GM12878 (cell line): ENCODE results near the gene CENPP. TPM values are rescaled to one million over a fixed set of nuclear protein-coding genes. Genes with fewer than 3 reads are reported as not detected.

Source experiments
- ATAC-seq: fragments of 200-7000 bp; cut with Tn5 transposase; 3 replicates; pipeline ENCODE4 v1.9.1; 2020; ENCODE audit warnings: mild to moderate bottlenecking, moderate library complexity
- BruUV-seq: library from RNA; stranded (reverse); fragments of 400-500 nt; replicated peaks from 2 replicates; lab custom pipeline; 2021; lab: Mats Ljungman, UMichigan
- CTCF ChIA-PET: fragments of 300-600 bp; sonication (Branson Sonifier 250); formaldehyde crosslinking; extraction: SDS; loops from one replicate; lab custom pipeline; 2021; ENCODE audit warnings: inconsistent platforms; lab: Yijun Ruan, JAX
- POLR2A ChIA-PET: fragments of 350-600 bp; formaldehyde crosslinking; extraction: SDS; loops from one replicate; lab custom pipeline; 2021; ENCODE audit warnings: inconsistent platforms; lab: Charles Lee
- RAD21 ChIA-PET: fragments of 300-600 bp; sonication (Branson Sonifier 250); formaldehyde crosslinking; loops from one replicate; lab custom pipeline; 2023; ENCODE audit warnings: antibody characterized with exemption; ENCODE audit not compliant: unreplicated experiment; lab: Charles Lee
- SMC1A ChIA-PET: fragments of 300-600 bp; sonication (Branson Sonifier 250); formaldehyde crosslinking; loops from one replicate; lab custom pipeline; 2023; ENCODE audit not compliant: unreplicated experiment, uncharacterized antibody; lab: Charles Lee
- DNase-seq: peaks from one replicate; pipeline ENCODE4 v3.0.0-alpha.2; 2011; ENCODE audit warnings: low read depth, low spot score
- FAIRE-seq: peaks from 3 replicates; lab custom pipeline; 2011; peaks lifted over from hg19 to GRCh38; lab: Jason Lieb, UNC
- H2AFZ ChIP-seq: 2 replicates; pipeline ENCODE4 v1.6.0; 2011; ENCODE audit warnings: low read depth, low read length, control low read depth; ENCODE audit not compliant: control insufficient read depth
- H3K27ac ChIP-seq: 2 replicates; pipeline ENCODE4 v1.5.1; 2011; ENCODE audit warnings: control low read depth; ENCODE audit not compliant: control insufficient read depth, insufficient read depth
- H3K27me3 ChIP-seq, 2 experiments: replicated peaks in 1 of 2; 2 replicates each; pipeline versions ENCODE4 v1.6.0 to v1.6.1; 2011; ENCODE audit warnings: low read length in 1 of 2; ENCODE audit not compliant: control insufficient read depth in 2 of 2, insufficient read depth in 2 of 2
- H3K36me3 ChIP-seq, 2 experiments: 2 replicates each; pipeline ENCODE4 v1.5.1; 2011; ENCODE audit warnings: low read length in 1 of 2; ENCODE audit not compliant: control insufficient read depth in 2 of 2, insufficient read depth in 2 of 2
- H3K4me1 ChIP-seq: 2 replicates; pipeline ENCODE4 v1.6.1; 2011; ENCODE audit warnings: mild to moderate bottlenecking, low read length, moderate library complexity, mixed read lengths; ENCODE audit not compliant: control insufficient read depth, insufficient read depth
- H3K4me2 ChIP-seq: 2 replicates; pipeline ENCODE4 v1.6.0; 2011; ENCODE audit warnings: control low read depth; ENCODE audit not compliant: control insufficient read depth, insufficient read depth
- H3K4me3 ChIP-seq: fragments of 200-600 bp; sonication (generic); 2 replicates; pipeline ENCODE4 v1.5.1; 2016
- H3K79me2 ChIP-seq: 2 replicates; pipeline ENCODE4 v1.6.0; 2011; ENCODE audit warnings: low read length; ENCODE audit not compliant: control insufficient read depth, insufficient read depth
- H3K9ac ChIP-seq: 2 replicates; pipeline ENCODE4 v1.8.0; 2011; ENCODE audit warnings: low read length, control low read depth, mixed read lengths; ENCODE audit not compliant: control insufficient read depth, insufficient read depth
- H3K9me3 ChIP-seq: replicated peaks from 3 replicates; pipeline ENCODE4 v1.5.1; 2011; ENCODE audit warnings: mild to moderate bottlenecking, low read length; ENCODE audit not compliant: control insufficient read depth, insufficient read depth
- H4K20me1 ChIP-seq: 2 replicates; pipeline ENCODE4 v1.6.0; 2011; ENCODE audit not compliant: control insufficient read depth, insufficient read depth
- CEBPB ChIP-seq, 2 experiments: fragments of 150-350 bp in 1 of 2; IDR thresholded peaks; 2 replicates each; pipeline ENCODE4 v1.6.1; 2012 to 2014; ENCODE audit warnings: low read depth in 2 of 2, low read length in 2 of 2, borderline replicate concordance in 1 of 2, inconsistent platforms in 1 of 2
- CHD1 ChIP-seq: IDR thresholded peaks from 2 replicates; pipeline ENCODE4 v1.6.1; 2012; ENCODE audit warnings: low read depth, low read length, improper control_type of control experiment
- ESRRA ChIP-seq: IDR thresholded peaks from 2 replicates; pipeline ENCODE4 v1.6.1; 2012; ENCODE audit warnings: mild to moderate bottlenecking, low read length, improper control_type of control experiment
- JUNB ChIP-seq: IDR thresholded peaks from 2 replicates; pipeline ENCODE4 v1.6.1; 2016; ENCODE audit warnings: antibody characterized with exemption, mild to moderate bottlenecking
- KAT2A ChIP-seq: conservative IDR thresholded peaks from 2 replicates; pipeline ENCODE4 v1.6.1; 2011; ENCODE audit warnings: low read depth, low read length; ENCODE audit not compliant: control insufficient read depth
- SP1 ChIP-seq: IDR thresholded peaks from one replicate; pipeline ENCODE4 v1.6.1; 2011; ENCODE audit warnings: low read depth, low read length
- ZSCAN29 ChIP-seq: fragments of 450-650 bp; IDR thresholded peaks from 2 replicates; pipeline ENCODE4 v1.6.1; 2017; ENCODE audit warnings: mild to moderate bottlenecking, moderate library complexity
- ZZZ3 ChIP-seq: IDR thresholded peaks from 2 replicates; pipeline ENCODE4 v1.6.1; 2011; ENCODE audit warnings: low read depth; ENCODE audit not compliant: control insufficient read depth, insufficient read length
- WGBS: methylation state at CpG from one replicate; pipeline ENCODE4 v1.1.6; 2016; ENCODE audit warnings: low lambda C conversion rate; ENCODE audit not compliant: insufficient replicate concordance, insufficient coverage; ENCODE audit errors: missing lambda C conversion rate; 5-methylcytosine and 5-hydroxymethylcytosine counted together
- in situ Hi-C: fragments of 300-500 bp; cut with MboI; formaldehyde crosslinking; loops from 9 replicates; pipeline ENCODE4 v1.14.3; 2018; ENCODE audit warnings: mixed read lengths
- intact Hi-C: fragments of 100-400 bp; cut with micrococcal nuclease; formaldehyde crosslinking; loops from one replicate; pipeline ENCODE4 v1.14.2; 2022; ENCODE audit not compliant: unreplicated experiment
- polyA plus RNA-seq, 11 experiments: library from polyadenylated mRNA; depleted of rRNA in 4 of 11; unstranded in 6 of 11; stranded (reverse) in 5 of 11; fragments of >200 nt; fragmentation: Nextera tagmentation in 4 of 11; fragmentation: Illumina TruSeq in 1 of 11; extraction: Ambion mirVana in 4 of 11; extraction: Trizol in 1 of 11; gene quantifications; 1 replicate in 1 of 11; 2 replicates in 10 of 11; pipeline versions ENCODE4 v1.2.1 to v1.2.3, GENCODE V29; 2011 to 2016; ENCODE audit warnings: inconsistent platforms in 2 of 11, missing spikeins in 2 of 11, low read depth in 1 of 11
- total RNA-seq, 4 experiments: library from RNA; depleted of rRNA in 3 of 4; stranded (reverse); fragments of >200 nt in 3 of 4; fragmentation: Illumina TruSeq in 1 of 4; extraction: Trizol in 1 of 4; gene quantifications; 2 replicates each; pipeline versions ENCODE4 v1.2.1 to v1.2.3, GENCODE V29; 2013 to 2021
- TF ChIP-seq, protein P1 (sequence below): fragments of 450-650 bp; IDR thresholded peaks from 2 replicates; pipeline ENCODE4 v1.6.1; 2018; ENCODE audit warnings: mild to moderate bottlenecking, low read depth, moderate library complexity; ENCODE audit not compliant: partially characterized antibody
- TF ChIP-seq, protein P2 (sequence below): IDR thresholded peaks from 2 replicates; pipeline ENCODE4 v1.6.1; 2012; ENCODE audit warnings: low read depth, low read length, improper control_type of control experiment
- TF ChIP-seq, protein P3 (sequence below): fragments of 450-650 bp; IDR thresholded peaks from 2 replicates; pipeline ENCODE4 v1.6.1; 2018; ENCODE audit warnings: borderline replicate concordance, mild to moderate bottlenecking; ENCODE audit not compliant: partially characterized antibody
- TF ChIP-seq, protein P4 (sequence below): IDR thresholded peaks from 2 replicates; pipeline ENCODE4 v1.6.1; 2011; ENCODE audit warnings: mild to moderate bottlenecking, low read depth, low read length, moderate library complexity; ENCODE audit not compliant: insufficient replicate concordance
- TF ChIP-seq, protein P5 (sequence below): fragments of 450-650 bp; formaldehyde crosslinking; IDR thresholded peaks from 2 replicates; pipeline ENCODE4 v1.4.0; 2020; ENCODE audit warnings: mild to moderate bottlenecking, moderate library complexity

CENPP gene
- total and polyA plus RNA-seq, 10 of the 15 experiments (the other 5 are each of a cell fraction or from before 2014, with no cell fraction given): 9.4 to 31.4 (median 19.8) TPM

DNA sequence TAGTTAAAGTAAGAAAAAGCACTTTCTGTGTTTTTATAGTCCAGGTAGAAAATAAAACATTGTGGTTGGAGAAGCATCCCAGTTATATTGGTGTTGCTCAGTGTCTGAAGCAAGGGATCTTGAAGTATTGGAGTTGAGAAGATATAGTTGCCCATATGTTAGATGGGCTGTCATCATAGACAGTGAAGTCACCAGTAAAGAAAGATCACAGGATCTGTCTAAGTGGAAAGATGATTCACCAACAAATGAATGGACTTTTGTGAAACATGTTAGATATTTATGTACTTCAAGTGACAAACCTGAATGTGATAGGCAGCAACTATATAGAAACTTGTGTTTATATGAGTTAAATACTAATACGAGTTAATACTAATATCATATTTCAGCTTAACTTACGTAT lies 66.9 kb downstream of the CENPP start:
- DNase-seq: no peak
- Histone ChIP-seq H3K27me3 (no peaks in the 10 kb centered on the region), H3K4me2 (no peak overlapping the region), H3K79me2 (no peaks in the 10 kb centered on the region), H3K9me3 (no peaks in the 10 kb centered on the region), H4K20me1 (no peaks in the 10 kb centered on the region), H3K4me1 (no peaks in the 10 kb centered on the region), H3K4me3 (no peak overlapping the region), H3K27ac (no peak overlapping the region), H2AFZ (no peak overlapping the region), H3K9ac (no peak overlapping the region), H3K36me3 (no peaks in the 10 kb centered on the region)
- SMC1A ChIA-PET: no interaction called here
- FAIRE-seq: no peak
- ATAC-seq: no peak
- intact Hi-C loops (no loop called here), in situ Hi-C loops (no loop called here)
- no TSS peak for BruUV-seq
- RAD21 ChIA-PET: no interaction called here
- 76% methylated on average over 2 of the region's 2 CpGs for WGBS
- POLR2A ChIA-PET: no interaction called here
- CTCF ChIA-PET: interaction anchor here (1.3 kb wide), 1 partner anchor 253 kb away, joined by 3 read pairs; no protein-coding TSS in a partner anchor
- TF ChIP-seq ZSCAN29 (no peak), KAT2A (no peak), JUNB (no peak), SP1 (no peak), CEBPB (IDR thresholded peaks at IDR 0.05; ENCODE audit: borderline replicate concordance in 1 of 2, low read depth in 2 of 2, low read length in 2 of 2) (no peak), ESRRA (no peak), CHD1 (no peak), ZZZ3 (no peak)
- TF ChIP-seq, protein P1, sequence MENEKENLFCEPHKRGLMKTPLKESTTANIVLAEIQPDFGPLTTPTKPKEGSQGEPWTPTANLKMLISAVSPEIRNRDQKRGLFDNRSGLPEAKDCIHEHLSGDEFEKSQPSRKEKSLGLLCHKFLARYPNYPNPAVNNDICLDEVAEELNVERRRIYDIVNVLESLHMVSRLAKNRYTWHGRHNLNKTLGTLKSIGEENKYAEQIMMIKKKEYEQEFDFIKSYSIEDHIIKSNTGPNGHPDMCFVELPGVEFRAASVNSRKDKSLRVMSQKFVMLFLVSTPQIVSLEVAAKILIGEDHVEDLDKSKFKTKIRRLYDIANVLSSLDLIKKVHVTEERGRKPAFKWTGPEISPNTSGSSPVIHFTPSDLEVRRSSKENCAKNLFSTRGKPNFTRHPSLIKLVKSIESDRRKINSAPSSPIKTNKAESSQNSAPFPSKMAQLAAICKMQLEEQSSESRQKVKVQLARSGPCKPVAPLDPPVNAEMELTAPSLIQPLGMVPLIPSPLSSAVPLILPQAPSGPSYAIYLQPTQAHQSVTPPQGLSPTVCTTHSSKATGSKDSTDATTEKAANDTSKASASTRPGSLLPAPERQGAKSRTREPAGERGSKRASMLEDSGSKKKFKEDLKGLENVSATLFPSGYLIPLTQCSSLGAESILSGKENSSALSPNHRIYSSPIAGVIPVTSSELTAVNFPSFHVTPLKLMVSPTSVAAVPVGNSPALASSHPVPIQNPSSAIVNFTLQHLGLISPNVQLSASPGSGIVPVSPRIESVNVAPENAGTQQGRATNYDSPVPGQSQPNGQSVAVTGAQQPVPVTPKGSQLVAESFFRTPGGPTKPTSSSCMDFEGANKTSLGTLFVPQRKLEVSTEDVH: no peak
- TF ChIP-seq, protein P2, sequence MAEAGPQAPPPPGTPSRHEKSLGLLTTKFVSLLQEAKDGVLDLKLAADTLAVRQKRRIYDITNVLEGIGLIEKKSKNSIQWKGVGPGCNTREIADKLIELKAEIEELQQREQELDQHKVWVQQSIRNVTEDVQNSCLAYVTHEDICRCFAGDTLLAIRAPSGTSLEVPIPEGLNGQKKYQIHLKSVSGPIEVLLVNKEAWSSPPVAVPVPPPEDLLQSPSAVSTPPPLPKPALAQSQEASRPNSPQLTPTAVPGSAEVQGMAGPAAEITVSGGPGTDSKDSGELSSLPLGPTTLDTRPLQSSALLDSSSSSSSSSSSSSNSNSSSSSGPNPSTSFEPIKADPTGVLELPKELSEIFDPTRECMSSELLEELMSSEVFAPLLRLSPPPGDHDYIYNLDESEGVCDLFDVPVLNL: no peak
- TF ChIP-seq, protein P3, sequence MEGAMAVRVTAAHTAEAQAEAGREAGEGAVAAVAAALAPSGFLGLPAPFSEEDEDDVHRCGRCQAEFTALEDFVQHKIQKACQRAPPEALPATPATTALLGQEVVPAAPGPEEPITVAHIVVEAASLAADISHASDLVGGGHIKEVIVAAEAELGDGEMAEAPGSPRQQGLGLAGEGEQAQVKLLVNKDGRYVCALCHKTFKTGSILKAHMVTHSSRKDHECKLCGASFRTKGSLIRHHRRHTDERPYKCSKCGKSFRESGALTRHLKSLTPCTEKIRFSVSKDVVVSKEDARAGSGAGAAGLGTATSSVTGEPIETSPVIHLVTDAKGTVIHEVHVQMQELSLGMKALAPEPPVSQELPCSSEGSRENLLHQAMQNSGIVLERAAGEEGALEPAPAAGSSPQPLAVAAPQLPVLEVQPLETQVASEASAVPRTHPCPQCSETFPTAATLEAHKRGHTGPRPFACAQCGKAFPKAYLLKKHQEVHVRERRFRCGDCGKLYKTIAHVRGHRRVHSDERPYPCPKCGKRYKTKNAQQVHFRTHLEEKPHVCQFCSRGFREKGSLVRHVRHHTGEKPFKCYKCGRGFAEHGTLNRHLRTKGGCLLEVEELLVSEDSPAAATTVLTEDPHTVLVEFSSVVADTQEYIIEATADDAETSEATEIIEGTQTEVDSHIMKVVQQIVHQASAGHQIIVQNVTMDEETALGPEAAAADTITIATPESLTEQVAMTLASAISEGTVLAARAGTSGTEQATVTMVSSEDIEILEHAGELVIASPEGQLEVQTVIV: no peak
- TF ChIP-seq, protein P4, sequence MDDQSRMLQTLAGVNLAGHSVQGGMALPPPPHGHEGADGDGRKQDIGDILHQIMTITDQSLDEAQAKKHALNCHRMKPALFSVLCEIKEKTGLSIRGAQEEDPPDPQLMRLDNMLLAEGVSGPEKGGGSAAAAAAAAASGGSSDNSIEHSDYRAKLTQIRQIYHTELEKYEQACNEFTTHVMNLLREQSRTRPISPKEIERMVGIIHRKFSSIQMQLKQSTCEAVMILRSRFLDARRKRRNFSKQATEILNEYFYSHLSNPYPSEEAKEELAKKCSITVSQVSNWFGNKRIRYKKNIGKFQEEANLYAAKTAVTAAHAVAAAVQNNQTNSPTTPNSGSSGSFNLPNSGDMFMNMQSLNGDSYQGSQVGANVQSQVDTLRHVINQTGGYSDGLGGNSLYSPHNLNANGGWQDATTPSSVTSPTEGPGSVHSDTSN: no peak
- TF ChIP-seq, protein P5, sequence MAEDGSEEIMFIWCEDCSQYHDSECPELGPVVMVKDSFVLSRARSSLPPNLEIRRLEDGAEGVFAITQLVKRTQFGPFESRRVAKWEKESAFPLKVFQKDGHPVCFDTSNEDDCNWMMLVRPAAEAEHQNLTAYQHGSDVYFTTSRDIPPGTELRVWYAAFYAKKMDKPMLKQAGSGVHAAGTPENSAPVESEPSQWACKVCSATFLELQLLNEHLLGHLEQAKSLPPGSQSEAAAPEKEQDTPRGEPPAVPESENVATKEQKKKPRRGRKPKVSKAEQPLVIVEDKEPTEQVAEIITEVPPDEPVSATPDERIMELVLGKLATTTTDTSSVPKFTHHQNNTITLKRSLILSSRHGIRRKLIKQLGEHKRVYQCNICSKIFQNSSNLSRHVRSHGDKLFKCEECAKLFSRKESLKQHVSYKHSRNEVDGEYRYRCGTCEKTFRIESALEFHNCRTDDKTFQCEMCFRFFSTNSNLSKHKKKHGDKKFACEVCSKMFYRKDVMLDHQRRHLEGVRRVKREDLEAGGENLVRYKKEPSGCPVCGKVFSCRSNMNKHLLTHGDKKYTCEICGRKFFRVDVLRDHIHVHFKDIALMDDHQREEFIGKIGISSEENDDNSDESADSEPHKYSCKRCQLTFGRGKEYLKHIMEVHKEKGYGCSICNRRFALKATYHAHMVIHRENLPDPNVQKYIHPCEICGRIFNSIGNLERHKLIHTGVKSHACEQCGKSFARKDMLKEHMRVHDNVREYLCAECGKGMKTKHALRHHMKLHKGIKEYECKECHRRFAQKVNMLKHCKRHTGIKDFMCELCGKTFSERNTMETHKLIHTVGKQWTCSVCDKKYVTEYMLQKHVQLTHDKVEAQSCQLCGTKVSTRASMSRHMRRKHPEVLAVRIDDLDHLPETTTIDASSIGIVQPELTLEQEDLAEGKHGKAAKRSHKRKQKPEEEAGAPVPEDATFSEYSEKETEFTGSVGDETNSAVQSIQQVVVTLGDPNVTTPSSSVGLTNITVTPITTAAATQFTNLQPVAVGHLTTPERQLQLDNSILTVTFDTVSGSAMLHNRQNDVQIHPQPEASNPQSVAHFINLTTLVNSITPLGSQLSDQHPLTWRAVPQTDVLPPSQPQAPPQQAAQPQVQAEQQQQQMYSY (CRISPR knock-in tag): no peak
